ENCODE results near the gene MEX3A. TPM values are rescaled to one million over a fixed set of nuclear protein-coding genes. Genes with fewer than 3 reads are reported as not detected.
A peak's percentile ranks its signal among the peaks of the same experiment; 100 is the strongest.
"Not testable (repeated sequence)": the region's sequence is repeated elsewhere in the genome, so short reads cannot be mapped to it uniquely, and the experiment has no call there.

The MEX3A gene
- total RNA-seq, 3 donors from 2014 or later, result 0.50 to 0.66 (median 0.57) TPM

DNA sequence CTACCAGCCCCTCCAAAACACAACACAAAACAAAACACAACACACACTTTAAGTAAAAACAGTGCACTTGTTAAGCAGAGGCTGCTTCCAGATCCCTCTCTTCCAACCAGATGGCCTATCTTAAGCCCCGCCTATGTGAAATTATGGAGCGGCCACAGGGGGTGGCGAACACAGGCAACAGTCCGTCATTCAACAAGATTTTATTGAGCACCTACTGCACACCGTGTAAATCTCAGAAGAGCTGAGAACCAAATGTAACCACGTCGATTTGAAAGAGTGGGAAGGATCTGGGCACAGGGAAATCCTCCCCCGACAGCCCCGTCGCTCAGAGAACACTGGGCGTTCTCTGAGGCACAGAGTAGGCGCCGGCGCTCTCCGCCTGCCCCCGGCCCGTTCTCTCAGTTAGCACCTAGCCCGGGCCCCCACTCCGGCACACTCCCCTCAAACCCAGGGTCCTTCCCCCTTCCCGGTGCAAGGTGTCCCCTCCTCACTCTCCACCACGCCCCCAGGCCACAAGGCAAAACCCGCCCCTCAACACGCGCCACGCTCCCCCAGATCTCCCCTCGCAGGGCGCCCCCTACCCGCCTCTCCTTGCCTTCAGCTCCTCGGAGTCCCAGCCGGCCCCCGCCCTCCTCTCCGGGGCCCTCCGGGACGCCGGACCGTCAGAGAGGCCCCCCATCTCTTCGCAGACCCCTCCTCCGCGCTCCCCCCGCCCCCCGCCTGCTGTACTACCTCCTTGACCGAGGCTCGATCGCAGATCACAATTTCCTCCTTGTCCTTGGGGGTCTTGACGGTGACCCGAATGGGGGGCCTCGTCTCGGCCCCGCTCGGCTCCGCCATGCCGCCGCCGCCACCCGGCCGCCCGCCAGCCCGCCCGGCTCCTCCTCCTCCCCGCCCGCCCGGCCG lies 29.1 kb downstream of the MEX3A start:
- ATAC-seq (peak; percentile 41 to 45), DNase-seq (peak; percentile 67)
- Mint-ChIP-seq H3K27me3 (ENCODE audit: low read depth) (no peaks in the 10 kb centered on the region), H3K4me3 (peak overlapping the region; percentile 91), H3K36me3 (ENCODE audit: insufficient read depth) (peaks cover 7% of the 10 kb centered on the region), H3K4me1 (ENCODE audit: low read depth) (peaks cover 25% of the 10 kb centered on the region), H3K9me3 (no peaks in the 10 kb centered on the region)

DNA sequence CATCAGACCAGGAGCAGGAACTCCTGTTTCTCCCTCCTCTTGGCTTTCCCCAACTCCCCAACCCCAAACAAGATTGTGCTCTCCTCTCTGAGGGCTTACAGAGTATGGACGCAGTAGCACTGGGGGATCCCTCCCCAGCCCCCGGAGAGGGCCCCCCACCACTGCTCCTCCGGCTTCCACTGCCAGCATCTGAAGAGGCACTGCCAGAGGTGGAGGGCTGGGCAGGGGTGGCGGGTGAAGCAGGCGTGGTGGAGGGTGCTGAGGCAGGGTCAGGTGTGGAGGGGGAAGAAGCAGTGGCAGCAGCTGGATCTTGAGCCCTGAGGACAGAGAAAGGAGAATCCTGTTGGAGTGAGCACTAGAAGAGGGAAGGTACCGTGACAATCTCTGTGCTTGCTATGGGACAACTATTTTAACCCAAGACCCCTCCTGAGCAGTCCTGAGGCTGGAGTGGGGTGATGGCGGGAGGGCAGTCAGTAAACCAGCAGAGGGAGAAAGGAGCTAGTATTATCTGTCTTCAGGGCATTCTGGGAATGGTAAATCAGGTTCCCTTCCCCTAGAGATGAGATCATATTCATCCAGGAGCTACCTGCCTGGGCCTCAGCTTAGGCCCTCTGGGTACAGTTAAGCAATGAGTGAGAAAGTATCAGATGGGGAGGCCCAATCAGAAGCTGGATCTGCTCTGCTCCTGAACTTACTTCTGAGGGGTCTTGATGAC lies 31.1 kb downstream of the MEX3A start:
- no peaks in the 10 kb centered on the region for H3K9me3 Mint-ChIP-seq
- ATAC-seq (no peak), DNase-seq (no peak)
- no peaks in the 10 kb centered on the region for H3K27me3 Mint-ChIP-seq (ENCODE audit: low read depth)
- H3K36me3 Mint-ChIP-seq (ENCODE audit: insufficient read depth), result peaks cover 7% of the 10 kb centered on the region
- H3K4me3 Mint-ChIP-seq, result no peak overlapping the region
- H3K4me1 Mint-ChIP-seq (ENCODE audit: low read depth), result peaks cover 22% of the 10 kb centered on the region

DNA sequence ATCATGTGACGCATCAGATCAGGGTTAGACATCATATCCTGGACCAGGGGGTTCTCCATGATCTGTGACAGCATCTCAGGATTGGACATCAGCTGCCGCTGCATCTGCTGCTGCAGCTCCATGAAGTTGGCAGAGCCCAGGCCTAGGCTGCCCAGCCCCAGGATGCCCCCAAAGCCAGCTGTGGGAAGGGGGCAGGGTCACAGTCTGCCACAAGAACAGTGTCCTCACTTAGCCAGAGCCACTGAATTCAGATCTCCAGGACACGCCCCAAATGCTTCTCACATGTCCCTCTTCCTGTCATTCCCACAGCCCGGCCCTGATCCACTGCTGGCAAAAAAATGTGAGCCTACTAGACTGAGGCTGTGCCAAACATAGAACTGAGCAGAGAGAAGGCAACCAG lies 31.9 kb downstream of the MEX3A start:
- no peak overlapping the region for H3K4me3 Mint-ChIP-seq

DNA sequence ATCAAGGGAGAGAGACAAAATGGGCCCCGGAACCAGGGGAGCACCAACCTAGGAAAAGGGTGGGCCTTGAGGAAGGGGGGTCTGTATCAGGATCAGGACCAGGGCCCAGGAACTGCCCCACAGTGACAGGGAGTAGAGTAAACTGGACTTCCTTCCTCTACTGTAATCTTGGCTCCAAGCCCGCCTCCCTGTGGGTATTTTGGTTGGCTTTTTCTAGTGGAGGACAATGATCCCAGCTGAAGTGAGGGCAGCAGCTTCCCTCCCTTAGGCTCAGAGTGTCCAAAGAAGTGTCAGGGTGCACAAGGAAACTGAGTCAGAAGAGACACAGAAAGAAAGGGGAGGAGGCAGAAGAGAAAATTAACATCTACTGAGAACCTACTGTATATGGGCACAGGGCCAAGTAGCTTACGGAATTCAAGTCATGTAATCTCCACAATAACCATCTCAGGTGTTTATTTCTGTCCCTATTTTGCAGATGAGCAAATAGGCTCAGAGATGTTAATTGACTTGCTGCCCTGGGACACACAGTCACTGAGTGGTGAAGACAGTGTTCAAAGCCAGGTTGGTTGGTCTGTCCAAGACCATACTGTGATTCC lies 33.5 kb downstream of the MEX3A start:
- ATAC-seq (no peak), DNase-seq (no peak)
- Mint-ChIP-seq H3K4me1 (ENCODE audit: low read depth) (peaks cover 18% of the 10 kb centered on the region), H3K9me3 (no peaks in the 10 kb centered on the region), H3K4me3 (no peak overlapping the region), H3K27me3 (ENCODE audit: low read depth) (no peaks in the 10 kb centered on the region), H3K36me3 (ENCODE audit: insufficient read depth) (peaks cover 14% of the 10 kb centered on the region)

More for the DNA sequence above, 31.9 kb downstream of the MEX3A start:
- Mint-ChIP-seq H3K36me3 (ENCODE audit: insufficient read depth) (peaks cover 8% of the 10 kb centered on the region), H3K9me3 (no peaks in the 10 kb centered on the region), H3K27me3 (ENCODE audit: low read depth) (no peaks in the 10 kb centered on the region), H3K4me1 (ENCODE audit: low read depth) (peaks cover 19% of the 10 kb centered on the region)
- DNase-seq (no peak), ATAC-seq (no peak)

DNA sequence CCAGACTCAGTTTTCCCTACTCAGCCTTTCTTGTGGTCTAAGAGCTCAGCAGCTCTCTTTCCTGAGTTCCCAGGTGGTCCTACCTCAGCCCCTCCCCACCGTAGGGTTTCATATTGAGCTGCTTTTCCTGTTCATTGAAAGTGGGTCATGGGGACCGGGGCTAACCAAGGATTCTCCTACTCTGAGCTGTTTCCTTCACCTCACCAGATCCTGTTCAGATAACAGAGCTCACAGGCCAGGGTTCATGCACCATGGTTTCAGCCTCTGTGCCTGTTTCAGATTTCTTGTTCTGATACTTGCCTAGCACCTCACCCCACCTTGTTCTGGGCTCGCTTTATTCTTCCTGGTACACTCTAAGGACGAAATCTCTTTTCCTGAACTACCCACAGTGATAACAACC lies 37.2 kb downstream of the MEX3A start:
- Mint-ChIP-seq H3K4me1 (ENCODE audit: low read depth) (peaks cover 6% of the 10 kb centered on the region), H3K4me3 (no peak overlapping the region), H3K9me3 (no peaks in the 10 kb centered on the region), H3K36me3 (ENCODE audit: insufficient read depth) (peaks cover 34% of the 10 kb centered on the region), H3K27me3 (ENCODE audit: low read depth) (no peaks in the 10 kb centered on the region)
- DNase-seq (no peak), ATAC-seq (no peak)

DNA sequence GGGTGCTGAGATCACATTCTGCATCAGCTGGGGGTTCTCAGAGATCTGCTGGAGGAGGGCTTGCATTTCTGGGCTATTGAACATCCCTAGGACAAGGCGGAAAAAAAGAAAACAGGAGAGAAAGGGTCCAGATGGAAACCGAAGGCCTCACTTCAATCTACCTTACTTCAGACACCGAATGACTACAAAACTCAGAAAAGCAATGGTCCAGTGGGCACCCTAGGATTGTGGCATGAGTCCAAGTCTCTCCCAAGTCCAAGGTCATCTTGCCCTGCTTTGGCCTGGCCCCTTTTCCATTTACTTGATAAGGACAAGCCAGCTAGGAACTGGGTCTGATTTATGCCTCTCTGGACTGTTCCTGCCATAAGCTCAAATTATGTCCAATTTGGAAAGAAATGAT lies 39.4 kb downstream of the MEX3A start:
- ATAC-seq, result no peak
- H3K36me3 Mint-ChIP-seq (ENCODE audit: insufficient read depth), result peaks cover 27% of the 10 kb centered on the region
- no peaks in the 10 kb centered on the region for H3K27me3 Mint-ChIP-seq (ENCODE audit: low read depth)
- H3K9me3 Mint-ChIP-seq, result no peaks in the 10 kb centered on the region
- DNase-seq, result no peak
- peaks cover 6% of the 10 kb centered on the region for H3K4me1 Mint-ChIP-seq (ENCODE audit: low read depth)
- H3K4me3 Mint-ChIP-seq, result no peak overlapping the region

DNA sequence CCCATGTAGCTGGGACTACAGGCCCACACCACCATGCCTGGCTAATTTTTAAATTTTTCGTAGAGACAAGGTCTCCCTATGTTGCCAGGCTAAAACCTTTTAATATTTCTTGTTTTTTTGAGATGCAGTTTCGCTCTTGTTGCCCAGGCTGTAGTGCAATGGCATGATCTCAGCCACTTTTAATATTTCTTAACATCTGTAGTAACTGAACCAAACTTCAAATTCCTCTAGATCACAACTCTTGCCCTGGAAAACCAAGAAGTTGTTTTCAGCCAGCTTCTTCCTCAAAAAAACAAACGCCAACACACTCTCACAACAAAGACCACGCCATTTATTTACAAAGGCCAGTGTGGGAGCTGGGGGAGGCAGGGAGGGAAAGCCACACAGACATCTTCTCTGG lies 47.3 kb downstream of the MEX3A start:
- not testable (repeated sequence) for H3K27me3 Mint-ChIP-seq (ENCODE audit: low read depth); H3K9me3 Mint-ChIP-seq; H3K4me1 Mint-ChIP-seq (ENCODE audit: low read depth); DNase-seq; H3K4me3 Mint-ChIP-seq; ATAC-seq; H3K36me3 Mint-ChIP-seq (ENCODE audit: insufficient read depth)

DNA sequence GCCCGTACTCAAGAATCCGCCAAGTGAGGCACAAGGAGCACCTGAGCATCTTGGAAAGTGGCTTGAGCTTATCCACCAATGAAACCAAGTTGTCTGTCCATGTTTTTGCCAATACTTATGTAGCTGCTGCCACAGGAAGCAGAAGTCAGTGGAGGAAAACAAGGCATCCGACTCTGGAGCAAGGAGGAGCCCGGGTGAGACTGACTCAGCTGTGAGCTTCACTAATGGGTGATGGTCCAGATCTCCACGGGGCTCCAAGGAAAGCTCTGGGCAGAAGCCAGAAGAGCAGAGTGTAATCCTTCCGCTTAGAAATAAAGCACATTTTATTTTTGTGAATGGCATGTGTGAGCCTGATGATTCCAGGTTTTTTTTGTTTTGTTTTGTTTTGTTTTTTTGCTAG lies 49.3 kb downstream of the MEX3A start:
- Mint-ChIP-seq H3K9me3 (no peaks in the 10 kb centered on the region), H3K36me3 (ENCODE audit: insufficient read depth) (peaks cover 3% of the 10 kb centered on the region), H3K4me3 (no peak overlapping the region), H3K4me1 (ENCODE audit: low read depth) (no peaks in the 10 kb centered on the region), H3K27me3 (ENCODE audit: low read depth) (no peaks in the 10 kb centered on the region)
- ATAC-seq, result no peak
- no peak for DNase-seq

DNA sequence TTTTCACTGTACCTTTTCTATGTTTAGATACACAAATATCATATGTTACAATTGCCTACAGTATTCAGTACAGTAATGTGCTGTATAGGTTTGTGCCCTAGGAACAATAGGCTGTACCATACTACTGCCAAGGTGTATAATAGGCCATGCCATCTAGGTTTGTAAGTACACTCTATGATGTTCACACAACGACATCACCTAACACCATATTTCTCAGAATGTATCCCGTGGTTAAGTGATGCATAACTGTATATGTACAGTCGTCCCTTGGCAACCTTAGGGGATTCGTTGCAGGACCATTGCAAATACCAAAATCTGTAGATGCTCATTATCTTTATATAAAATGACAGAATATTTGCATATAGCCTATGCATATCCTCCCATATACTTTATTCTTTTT lies 55.7 kb downstream of the MEX3A start:
- H3K4me1 Mint-ChIP-seq (ENCODE audit: low read depth), result peaks cover 1% of the 10 kb centered on the region
- DNase-seq, result no peak
- ATAC-seq, result peak in 1 of 2 donors; percentile 54
- H3K4me3 Mint-ChIP-seq, result no peak overlapping the region
- peaks cover 3% of the 10 kb centered on the region for H3K27me3 Mint-ChIP-seq (ENCODE audit: low read depth)
- H3K36me3 Mint-ChIP-seq (ENCODE audit: insufficient read depth), result no peaks in the 10 kb centered on the region
- no peaks in the 10 kb centered on the region for H3K9me3 Mint-ChIP-seq

DNA sequence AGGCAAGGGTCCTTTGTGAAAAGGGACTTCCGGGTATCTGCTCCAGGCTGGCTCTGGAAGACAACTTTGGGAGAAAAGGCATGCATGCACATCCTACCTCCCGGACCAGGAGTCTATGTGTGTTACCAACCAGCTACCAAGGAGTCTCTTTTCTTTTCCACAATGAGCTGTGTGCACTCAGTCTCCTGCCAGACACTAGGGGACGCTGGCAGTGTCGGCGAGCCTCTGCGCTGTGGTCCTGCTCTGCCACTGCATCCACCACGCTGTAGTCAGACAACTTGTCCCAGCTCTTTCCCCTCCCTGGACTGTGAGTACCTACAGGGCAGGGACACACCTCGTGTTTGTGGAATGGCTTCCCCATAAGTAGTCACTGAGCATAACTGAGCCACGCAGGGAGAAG lies 56.4 kb downstream of the MEX3A start:
- Mint-ChIP-seq H3K27me3 (ENCODE audit: low read depth) (peaks cover 3% of the 10 kb centered on the region), H3K4me1 (ENCODE audit: low read depth) (peaks cover 4% of the 10 kb centered on the region), H3K9me3 (no peaks in the 10 kb centered on the region), H3K36me3 (ENCODE audit: insufficient read depth) (no peaks in the 10 kb centered on the region), H3K4me3 (no peak overlapping the region)
- ATAC-seq, result peak; percentile 67 to 72
- peak; percentile 10 for DNase-seq

DNA sequence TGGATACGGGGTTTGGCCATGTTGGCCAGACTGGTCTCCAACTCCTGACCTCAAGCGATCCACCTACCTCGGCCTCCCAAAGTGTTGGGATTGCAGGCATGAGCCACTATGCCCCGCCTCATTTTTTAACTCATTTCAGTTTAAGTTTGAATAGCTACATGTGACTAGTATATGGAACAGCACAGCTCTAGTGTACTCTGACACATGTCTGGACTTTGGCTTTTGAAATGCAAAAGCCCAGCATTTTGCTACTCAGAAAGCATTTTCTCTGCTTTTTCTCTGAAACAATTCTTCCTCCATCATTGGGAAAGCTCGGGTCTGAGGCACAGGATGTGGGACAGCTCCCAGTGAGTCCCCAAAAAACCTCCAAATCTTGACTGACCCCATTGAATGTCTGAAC lies 57.5 kb downstream of the MEX3A start:
- Mint-ChIP-seq H3K27me3 (ENCODE audit: low read depth) (peaks cover 3% of the 10 kb centered on the region), H3K4me1 (ENCODE audit: low read depth) (peaks cover 13% of the 10 kb centered on the region), H3K4me3 (no peak overlapping the region), H3K9me3 (no peaks in the 10 kb centered on the region), H3K36me3 (ENCODE audit: insufficient read depth) (peaks cover 1% of the 10 kb centered on the region)
- DNase-seq, result no peak
- no peak for ATAC-seq

Other genes starting within 250 kb of the MEX3A start
- gene GON4L, start 225.3 kb downstream of the MEX3A start, total RNA-seq, result 10 to 100 TPM; 42.6 to 48.4 (median 47.8) TPM
- gene SYT11, start 222.9 kb downstream of the MEX3A start, total RNA-seq, result 1 to 10 TPM; 4.6 to 8.0 (median 5.4) TPM
- 10 to 100 TPM; 15.6 to 25.0 (median 17.9) TPM for gene RIT1, start 171.1 kb downstream of the MEX3A start, total RNA-seq
- gene KHDC4, start 148.1 kb downstream of the MEX3A start, total RNA-seq, result 10 to 100 TPM; 32.2 to 38.3 (median 37.9) TPM
- gene RXFP4, start 140.8 kb downstream of the MEX3A start, total RNA-seq, result not detected
- 100 to 1,000 TPM; 144 to 174 (median 149) TPM for gene ARHGEF2, start 103.9 kb downstream of the MEX3A start, total RNA-seq
- gene SSR2, start 61.5 kb downstream of the MEX3A start, total RNA-seq, result 100 to 1,000 TPM; 167 to 183 (median 173) TPM
- gene UBQLN4, start 28.7 kb downstream of the MEX3A start, total RNA-seq, result 10 to 100 TPM; 52.9 to 57.3 (median 53.7) TPM
- gene LAMTOR2, start 27.7 kb downstream of the MEX3A start, total RNA-seq, result 10 to 100 TPM; 56.6 to 62.3 (median 59.2) TPM
- under 1 TPM; 0.61 to 0.79 (median 0.63) TPM for gene RAB25, start 21.3 kb downstream of the MEX3A start, total RNA-seq
- 100 to 1,000 TPM; 113 to 162 (median 124) TPM for gene LMNA, start 32.2 kb upstream of the MEX3A start, total RNA-seq
- 10 to 100 TPM; 31.7 to 51.5 (median 37.1) TPM for gene SEMA4A, start 71.1 kb upstream of the MEX3A start, total RNA-seq
- gene SLC25A44, start 111.6 kb upstream of the MEX3A start, total RNA-seq, result 10 to 100 TPM; 61.3 to 79.7 (median 73.0) TPM
- gene PMF1, start 130.5 kb upstream of the MEX3A start, total RNA-seq, result 100 to 1,000 TPM; 184 to 201 (median 192) TPM
- gene BGLAP, start 159.7 kb upstream of the MEX3A start, total RNA-seq, result 1 to 10 TPM; 2.0 to 2.5 (median 2.4) TPM
- gene PAQR6, start 165.6 kb upstream of the MEX3A start, total RNA-seq, result 1 to 10 TPM; 2.0 to 3.6 (median 3.4) TPM
- 100 to 1,000 TPM; 118 to 125 (median 123) TPM for gene SMG5, start 200.4 kb upstream of the MEX3A start, total RNA-seq
- 1 to 10 TPM; 6.3 to 6.9 (median 6.4) TPM for gene TMEM79, start 201.9 kb upstream of the MEX3A start, total RNA-seq
- 10 to 100 TPM; 12.6 to 15.8 (median 13.2) TPM for gene GLMP, start 213.2 kb upstream of the MEX3A start, total RNA-seq
- gene VHLL, start 216.8 kb upstream of the MEX3A start, total RNA-seq, result under 1 TPM in 1 of 3 donors, not detected in 2; 0.42 TPM